HepG2 (cell line): ENCODE results near the gene HSPA1A. TPM values are rescaled to one million over a fixed set of nuclear protein-coding genes. Genes with fewer than 3 reads are reported as not detected.

Experiments
- BORCS8-MEF2B ChIP-seq: sonication (generic); formaldehyde crosslinking; IDR thresholded peaks from 2 replicates; pipeline ENCODE4 v1.8.0; 2022; ENCODE audit warnings: mild to moderate bottlenecking, missing genetic modification reagents
- HNRNPH1 ChIP-seq: fragments of 200-400 bp; formaldehyde crosslinking; optimal IDR thresholded peaks from 2 replicates; pipeline ENCODE3; 2017; ENCODE audit warnings: mild to moderate bottlenecking, low read depth, low read length
- SRF ChIP-seq: IDR thresholded peaks from 2 replicates; pipeline ENCODE4 v1.6.1; 2011; ENCODE audit warnings: mild to moderate bottlenecking, low read depth, low read length, moderate library complexity
- TCF12 ChIP-seq, 2 experiments: fragments of 450-650 bp in 1 of 2; sonication (generic) in 1 of 2; formaldehyde crosslinking in 1 of 2; IDR thresholded peaks; 2 replicates each; pipeline versions ENCODE4 v1.6.1 to v1.8.0; 2017 to 2022; ENCODE audit warnings: antibody characterized with exemption in 1 of 2, mild to moderate bottlenecking in 1 of 2, missing genetic modification reagents in 1 of 2, moderate library complexity in 1 of 2
- TEAD2 ChIP-seq: sonication (generic); formaldehyde crosslinking; IDR thresholded peaks from 2 replicates; pipeline ENCODE4 v1.9.0; 2021; ENCODE audit warnings: missing genetic modification reagents
- ZBTB4 ChIP-seq: sonication (generic); formaldehyde crosslinking; IDR thresholded peaks from 2 replicates; pipeline ENCODE4 v1.4.0; 2020; ENCODE audit warnings: missing genetic modification reagents, mild to moderate bottlenecking, borderline replicate concordance
- ZNF318 ChIP-seq: sonication (generic); formaldehyde crosslinking; IDR thresholded peaks from 2 replicates; pipeline ENCODE4 v1.4.0; 2020; ENCODE audit warnings: mild to moderate bottlenecking, missing genetic modification reagents
- ZNF574 ChIP-seq: sonication (generic); formaldehyde crosslinking; IDR thresholded peaks from 2 replicates; pipeline ENCODE4 v1.4.0; 2020; ENCODE audit warnings: missing genetic modification reagents
- ZNF589 ChIP-seq: sonication (generic); formaldehyde crosslinking; conservative IDR thresholded peaks from 2 replicates; pipeline ENCODE4 v1.8.0; 2022; ENCODE audit warnings: mild to moderate bottlenecking, moderate library complexity, missing genetic modification reagents
- ZSCAN29 ChIP-seq: sonication (generic); formaldehyde crosslinking; conservative IDR thresholded peaks from 2 replicates; pipeline ENCODE4 v1.4.0; 2020; ENCODE audit warnings: mild to moderate bottlenecking, missing genetic modification reagents
- polyA plus RNA-seq, 8 experiments: library from polyadenylated mRNA; depleted of rRNA in 3 of 8; stranded (reverse) in 7 of 8; unstranded in 1 of 8; fragments of >200 nt; fragmentation: Illumina TruSeq in 4 of 8; extraction: Trizol in 4 of 8; gene quantifications; 2 replicates each; pipeline versions ENCODE4 v1.2.1 to v1.2.3, GENCODE V29; 2011 to 2016; ENCODE audit warnings: low read depth in 4 of 8, missing spikeins in 1 of 8, mixed read lengths in 1 of 8; ENCODE audit not compliant: insufficient read depth in 1 of 8
- total RNA-seq, 5 experiments: library from RNA; depleted of rRNA; stranded (reverse); fragments of >200 nt; fragmentation: Illumina TruSeq; extraction: Trizol; gene quantifications; 2 replicates each; pipeline ENCODE4 v1.2.3, GENCODE V29; 2016; ENCODE audit warnings: low read depth in 1 of 5

Gene HSPA1A
- total and polyA plus RNA-seq, 2 of the 13 experiments (the other 11 are each of a cell fraction or from before 2014, with no cell fraction given): 44.5 to 85.0 TPM

GRCh38 chr6:31862344-31863235, 47.2 kb downstream of the HSPA1A start, which contains the start of gene NEU1 (continued):
- TF ChIP-seq TCF12 (IDR thresholded peaks at IDR 0.05): no peak
- peak; percentile 4; the same call in 1 of the 2 replicates for TF ChIP-seq TCF12 (CRISPR knock-in tag; IDR thresholded peaks at IDR 0.05)
- TF ChIP-seq SRF: no peak
- TF ChIP-seq ZNF574 (CRISPR knock-in tag): peak; percentile 84
- peak; percentile 81; the same call in 1 of the 2 replicates for TF ChIP-seq ZNF318
- 0 out of 2 replicates have a peak, but pooled peaks have one; percentile 56 for TF ChIP-seq ZSCAN29 (CRISPR knock-in tag)
- TF ChIP-seq HNRNPH1: peak; percentile 88
- peak; percentile 91 for TF ChIP-seq BORCS8-MEF2B (CRISPR knock-in tag)
- TF ChIP-seq TEAD2: no peak
- TF ChIP-seq ZBTB4: no peak
- 0 out of 2 replicates have a peak, but pooled peaks have one; percentile 73 for TF ChIP-seq ZNF589 (CRISPR knock-in tag)
